Suprapubic skin (tissue), 4 donors: ENCODE results near the gene RPL18A. TPM values are rescaled to one million over a fixed set of nuclear protein-coding genes. Genes with fewer than 3 reads are reported as not detected.
A peak's percentile ranks its signal among the peaks of the same experiment; 100 is the strongest.

Source experiments
- DNase-seq, 2 donors: peaks; one replicate each; pipeline ENCODE4 v3.0.0-alpha.2; 2019; ENCODE audit warnings: low spot score in 2 of 2
- H3K27ac ChIP-seq: fragments of 200-600 bp; sonication (generic); one replicate; pipeline ENCODE4 v1.5.1; 2019
- H3K27me3 ChIP-seq: fragments of 200-600 bp; sonication (generic); one replicate; pipeline ENCODE4 v1.5.1; 2019
- H3K36me3 ChIP-seq: fragments of 200-600 bp; sonication (generic); one replicate; pipeline ENCODE4 v1.5.1; 2019
- H3K4me1 ChIP-seq: fragments of 200-600 bp; sonication (generic); one replicate; pipeline ENCODE4 v1.5.1; 2019
- H3K4me3 ChIP-seq: fragments of 200-600 bp; sonication (generic); one replicate; pipeline ENCODE4 v1.5.1; 2019; ENCODE audit warnings: mild to moderate bottlenecking
- H3K9me3 ChIP-seq: fragments of 200-600 bp; sonication (generic); one replicate; pipeline ENCODE4 v1.5.1; 2019
- EP300 ChIP-seq: sonication (generic); formaldehyde crosslinking; IDR thresholded peaks from one replicate; pipeline ENCODE4 v1.6.1; 2017; ENCODE audit warnings: antibody characterized with exemption
- POLR2A ChIP-seq, 2 donors: fragments of 450-650 bp; IDR thresholded peaks; one replicate each; pipeline ENCODE4 v1.6.1; 2017; ENCODE audit warnings: antibody characterized with exemption in 2 of 2, mild to moderate bottlenecking in 2 of 2, moderate library complexity in 2 of 2
- POLR2AphosphoS5 ChIP-seq, 3 donors: sonication (generic); formaldehyde crosslinking; IDR thresholded peaks; one replicate each; pipeline ENCODE4 v1.6.1; 2017; ENCODE audit warnings: antibody characterized with exemption in 3 of 3
- WGBS: methylation state at CpG from one replicate; pipeline ENCODE4 v1.1.5; 2018; 5-methylcytosine and 5-hydroxymethylcytosine counted together
- total RNA-seq, 4 donors: library from RNA; depleted of rRNA; stranded (reverse); fragments of >200 nt; gene quantifications; one replicate each; pipeline ENCODE4 v1.1.0, GENCODE V29; 2016
- TF ChIP-seq, protein P1 (sequence below), 2 donors: fragments of 200-600 bp in 1 of 2; fragments of 450-650 bp in 1 of 2; sonication (generic) in 1 of 2; IDR thresholded peaks; one replicate each; pipeline ENCODE4 v1.5.1; 2016 to 2019; ENCODE audit warnings: antibody characterized with exemption in 2 of 2, mild to moderate bottlenecking in 1 of 2, moderate library complexity in 1 of 2

RPL18A gene
- total RNA-seq, 4 donors from 2014 or later, result 1,229 to 2,185 (median 2,114) TPM

DNA sequence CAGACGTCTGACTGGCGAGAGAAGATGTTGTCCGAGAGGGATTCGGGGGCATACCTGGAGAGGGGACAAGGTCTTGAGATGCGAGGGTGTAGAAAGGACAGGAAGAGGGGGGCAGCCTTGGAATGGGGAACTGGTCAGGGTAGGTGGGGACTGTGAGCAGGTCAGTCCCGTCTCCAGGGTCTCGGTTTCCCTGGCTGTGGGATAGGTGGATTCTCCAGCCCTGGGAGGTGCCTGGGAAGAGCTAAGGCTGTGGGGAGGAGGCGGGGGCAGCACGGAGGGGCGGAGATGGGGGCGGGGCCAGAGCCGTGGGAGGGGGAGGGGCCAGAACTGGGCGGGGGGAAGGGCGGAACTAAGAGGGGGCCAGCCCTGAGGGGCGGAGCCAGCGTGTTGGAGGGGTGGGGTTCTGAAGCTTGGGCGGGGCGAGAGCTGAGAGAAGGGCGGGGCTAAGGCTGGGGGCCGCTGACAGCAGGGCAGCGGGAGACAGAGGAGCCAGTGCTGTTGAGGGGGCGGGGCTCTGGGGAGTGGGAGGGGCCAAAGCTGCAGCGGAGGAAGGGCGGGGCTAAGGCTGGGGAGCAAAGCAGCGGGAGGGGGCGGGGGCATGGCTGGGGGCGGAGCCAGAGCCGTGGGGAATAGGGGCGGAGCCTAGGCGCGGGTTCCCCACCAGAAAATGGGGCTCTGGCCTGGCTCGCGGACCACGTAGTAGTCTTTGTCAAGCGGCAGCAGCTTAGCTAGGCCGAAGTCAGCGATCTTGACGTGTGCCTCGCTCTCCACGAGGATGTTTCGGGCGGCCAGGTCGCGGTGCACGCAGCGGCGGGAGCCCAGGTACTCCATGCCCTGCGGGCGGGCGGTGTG is 28.9 kb upstream of the RPL18A start:
- TF ChIP-seq POLR2A (IDR thresholded peaks at IDR 0.05) (no peak), POLR2AphosphoS5 (IDR thresholded peaks at IDR 0.05) (no peak), EP300 (no peak)
- TF ChIP-seq, protein P1, sequence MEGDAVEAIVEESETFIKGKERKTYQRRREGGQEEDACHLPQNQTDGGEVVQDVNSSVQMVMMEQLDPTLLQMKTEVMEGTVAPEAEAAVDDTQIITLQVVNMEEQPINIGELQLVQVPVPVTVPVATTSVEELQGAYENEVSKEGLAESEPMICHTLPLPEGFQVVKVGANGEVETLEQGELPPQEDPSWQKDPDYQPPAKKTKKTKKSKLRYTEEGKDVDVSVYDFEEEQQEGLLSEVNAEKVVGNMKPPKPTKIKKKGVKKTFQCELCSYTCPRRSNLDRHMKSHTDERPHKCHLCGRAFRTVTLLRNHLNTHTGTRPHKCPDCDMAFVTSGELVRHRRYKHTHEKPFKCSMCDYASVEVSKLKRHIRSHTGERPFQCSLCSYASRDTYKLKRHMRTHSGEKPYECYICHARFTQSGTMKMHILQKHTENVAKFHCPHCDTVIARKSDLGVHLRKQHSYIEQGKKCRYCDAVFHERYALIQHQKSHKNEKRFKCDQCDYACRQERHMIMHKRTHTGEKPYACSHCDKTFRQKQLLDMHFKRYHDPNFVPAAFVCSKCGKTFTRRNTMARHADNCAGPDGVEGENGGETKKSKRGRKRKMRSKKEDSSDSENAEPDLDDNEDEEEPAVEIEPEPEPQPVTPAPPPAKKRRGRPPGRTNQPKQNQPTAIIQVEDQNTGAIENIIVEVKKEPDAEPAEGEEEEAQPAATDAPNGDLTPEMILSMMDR (IDR thresholded peaks at IDR 0.05), result no peak
- peak in 1 of 2 donors; percentile 74 for DNase-seq
- Histone ChIP-seq H3K27ac (no peak overlapping the region), H3K4me3 (peak overlapping the region; percentile 34), H3K36me3 (no peaks in the 10 kb centered on the region), H3K9me3 (no peaks in the 10 kb centered on the region), H3K4me1 (peaks cover 10% of the 10 kb centered on the region), H3K27me3 (peaks cover 33% of the 10 kb centered on the region)
- 34% methylated on average over 32 of the region's 50 CpGs for WGBS

DNA sequence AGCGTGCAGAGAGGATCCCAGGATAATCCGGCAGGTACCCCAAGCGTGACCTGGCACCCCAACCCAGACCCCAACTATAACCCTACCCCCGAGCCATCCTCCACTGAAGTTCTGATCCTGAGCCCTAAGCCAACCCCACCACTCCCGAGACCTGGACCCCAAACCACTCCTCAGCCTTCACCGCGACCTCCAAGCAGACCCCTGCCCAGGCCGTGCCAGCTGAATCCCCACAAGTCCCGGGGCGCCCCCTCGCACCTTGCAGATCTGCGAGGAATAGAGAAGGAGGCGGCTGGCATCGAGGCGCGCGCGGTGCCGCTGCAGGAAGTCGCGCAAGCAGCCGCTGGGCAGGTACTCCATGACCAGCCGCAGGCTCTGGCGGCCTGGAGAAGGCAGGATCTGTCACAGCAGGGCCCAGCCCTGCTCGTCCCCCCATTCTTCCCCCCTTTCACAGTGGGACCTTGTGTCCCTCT is 28.3 kb upstream of the RPL18A start:
- no peak for TF ChIP-seq POLR2A (IDR thresholded peaks at IDR 0.05)
- TF ChIP-seq, protein P1 (IDR thresholded peaks at IDR 0.05), result no peak
- TF ChIP-seq POLR2AphosphoS5 (IDR thresholded peaks at IDR 0.05), result no peak
- no peak for TF ChIP-seq EP300
- WGBS, result 69% methylated on average over 8 of the region's 25 CpGs

DNA sequence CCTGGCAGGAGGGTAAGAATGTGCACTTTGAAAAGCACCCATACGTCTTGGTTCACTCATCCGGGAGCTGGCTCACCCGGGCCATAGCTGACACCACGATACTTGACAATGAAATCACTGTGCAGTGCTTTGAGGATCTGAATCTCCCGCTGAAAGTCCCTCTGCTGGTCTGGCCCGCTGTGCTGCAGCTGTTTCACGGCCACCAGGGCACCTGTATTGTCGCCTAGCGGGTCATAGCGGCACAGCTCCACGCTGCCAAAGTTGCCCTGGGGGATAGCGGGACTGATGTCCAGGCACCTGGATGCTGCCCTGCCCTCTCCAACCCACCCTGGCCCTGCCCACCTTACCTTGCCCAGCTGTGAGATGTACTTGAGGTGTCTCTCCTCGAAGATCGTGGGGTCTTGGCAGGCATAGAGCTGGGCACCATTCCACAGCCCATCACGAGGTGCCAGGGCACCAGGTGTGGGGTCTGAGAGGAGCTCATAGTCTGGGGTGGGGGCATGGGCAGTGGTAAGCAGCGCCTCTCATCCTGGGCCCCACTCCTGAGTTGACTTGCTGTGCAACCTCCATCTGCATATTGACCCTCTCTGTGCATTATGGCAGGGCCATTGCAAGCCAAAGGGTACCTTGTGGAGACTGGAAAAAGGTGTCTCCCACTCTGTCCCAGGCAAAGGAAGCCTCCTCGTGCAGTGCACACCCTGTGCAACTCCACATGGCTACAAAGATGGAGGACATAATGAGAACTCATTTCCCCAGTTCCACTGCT is 27.1 kb upstream of the RPL18A start:
- TF ChIP-seq POLR2AphosphoS5 (IDR thresholded peaks at IDR 0.05), result no peak
- TF ChIP-seq, protein P1 (IDR thresholded peaks at IDR 0.05), result no peak
- no peak for TF ChIP-seq POLR2A (IDR thresholded peaks at IDR 0.05)
- no peak for TF ChIP-seq EP300
- no peak for DNase-seq
- H3K36me3 ChIP-seq, result no peaks in the 10 kb centered on the region
- WGBS, result 74% methylated on average over 12 of the region's 17 CpGs
- H3K9me3 ChIP-seq, result no peaks in the 10 kb centered on the region
- no peak overlapping the region for H3K4me3 ChIP-seq
- H3K27ac ChIP-seq, result no peak overlapping the region
- peaks cover 10% of the 10 kb centered on the region for H3K4me1 ChIP-seq
- peaks cover 33% of the 10 kb centered on the region for H3K27me3 ChIP-seq

More for the DNA sequence above, 28.3 kb upstream of the RPL18A start:
- Histone ChIP-seq H3K36me3 (no peaks in the 10 kb centered on the region), H3K9me3 (no peaks in the 10 kb centered on the region), H3K27ac (no peak overlapping the region), H3K4me3 (peak overlapping the region; percentile 21), H3K27me3 (peaks cover 33% of the 10 kb centered on the region), H3K4me1 (peaks cover 10% of the 10 kb centered on the region)
- no peak for DNase-seq

DNA sequence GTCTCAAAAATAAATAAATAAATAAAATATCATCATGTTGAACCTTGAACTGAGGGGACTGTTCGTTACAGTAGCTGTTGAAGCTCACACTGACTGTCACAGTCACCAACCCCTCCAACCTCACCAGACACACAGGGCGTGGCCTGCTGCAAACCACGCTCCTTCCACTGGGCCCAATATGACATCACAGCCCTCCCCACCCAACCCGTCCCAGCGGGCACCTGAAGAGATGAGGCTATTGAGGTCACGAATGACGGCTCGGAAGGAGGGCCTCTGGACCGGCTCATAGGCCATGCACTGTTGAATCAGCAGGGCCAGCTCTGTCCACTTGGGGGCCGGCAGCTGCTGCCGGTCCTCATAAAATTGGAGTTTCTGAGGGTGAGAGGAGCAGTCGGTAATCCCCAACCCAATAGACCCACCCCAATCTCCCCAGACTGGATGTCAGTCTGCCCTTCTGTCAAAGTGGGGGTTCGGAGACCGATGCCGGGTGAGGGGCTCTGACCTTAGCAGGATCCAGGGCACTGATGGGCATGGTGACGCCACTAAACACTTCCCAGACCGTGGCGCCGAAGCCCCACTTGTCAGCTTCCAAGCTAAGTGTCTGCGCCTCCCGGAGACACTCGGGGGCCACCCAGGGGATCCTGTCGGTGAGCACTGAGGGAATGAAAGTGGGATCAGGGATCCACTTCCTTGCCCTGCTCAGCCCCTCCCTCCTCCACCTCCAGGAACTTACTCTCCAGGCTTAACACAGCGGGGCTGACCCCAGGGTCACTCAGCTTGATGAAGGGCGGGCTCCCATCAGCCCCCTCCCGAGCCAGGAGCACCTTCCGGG is 25.1 kb upstream of the RPL18A start:
- H3K4me3 ChIP-seq, result no peak overlapping the region
- H3K27me3 ChIP-seq, result peaks cover 18% of the 10 kb centered on the region
- H3K27ac ChIP-seq, result no peak overlapping the region
- no peak for DNase-seq
- H3K9me3 ChIP-seq, result no peaks in the 10 kb centered on the region
- H3K4me1 ChIP-seq, result peaks cover 10% of the 10 kb centered on the region
- WGBS, result 87% methylated on average over 20 of the region's 27 CpGs
- TF ChIP-seq POLR2A (IDR thresholded peaks at IDR 0.05), result no peak
- no peak for TF ChIP-seq EP300
- no peak for TF ChIP-seq POLR2AphosphoS5 (IDR thresholded peaks at IDR 0.05)
- TF ChIP-seq, protein P1 (IDR thresholded peaks at IDR 0.05), result no peak
- peaks cover 4% of the 10 kb centered on the region for H3K36me3 ChIP-seq
